ENCODE data around the gene TSR3.
"Not testable (repeated sequence)": the region's sequence is repeated elsewhere in the genome, so short reads cannot be mapped to it uniquely, and the experiment has no call there.

Gene TSR3

GRCh38 chr16:1335996-1336395 is 15.7 kb downstream of the TSR3 start:
- no peak for DNase-seq

GRCh38 chr16:1335211-1335971 is 16.3 kb downstream of the TSR3 start:
- DNase-seq: no peak

- no peak for DNase-seq
These were observed 16.9 kb downstream of the TSR3 start for GRCh38 chr16:1334739-1335138.

- no peak for DNase-seq
These were observed 17.6 kb downstream of the TSR3 start for GRCh38 chr16:1333854-1334700.

GRCh38 chr16:1333149-1333812 is 18.4 kb downstream of the TSR3 start, which contains the start of gene BAIAP3:
BAIAP3 (plus strand) TSS chr16:1333645; CDS start chr16:1338550, 4,905 bp downstream.
- no peak for DNase-seq

GRCh38 chr16:1332618-1333148 is 19.0 kb downstream of the TSR3 start:
- DNase-seq: no peak

GRCh38 chr16:1331712-1332617 is 19.7 kb downstream of the TSR3 start:
- peak; percentile 21 for DNase-seq

- DNase-seq: no peak
These were observed 20.6 kb downstream of the TSR3 start for GRCh38 chr16:1330931-1331711.

- DNase-seq: no peak
These were observed 21.3 kb downstream of the TSR3 start for GRCh38 chr16:1330260-1330914.

GRCh38 chr16:1328961-1329360 is 22.7 kb downstream of the TSR3 start:
- DNase-seq: not testable (repeated sequence)

GRCh38 chr16:1328136-1328535 is 23.5 kb downstream of the TSR3 start:
- DNase-seq: not testable (repeated sequence)

GRCh38 chr16:1327619-1327947 is 24.1 kb downstream of the TSR3 start:
- no peak for DNase-seq

- DNase-seq: no peak
These were observed 24.6 kb downstream of the TSR3 start for GRCh38 chr16:1326946-1327618.

- DNase-seq: no peak
These were observed 25.3 kb downstream of the TSR3 start for GRCh38 chr16:1326391-1326790.

GRCh38 chr16:1325673-1326371 is 25.9 kb downstream of the TSR3 start:
- DNase-seq: no peak

GRCh38 chr16:1325261-1325660 is 26.4 kb downstream of the TSR3 start:
- DNase-seq: no peak

GRCh38 chr16:1324286-1324826 is 27.3 kb downstream of the TSR3 start:
- DNase-seq: no peak

GRCh38 chr16:1323296-1324239 is 28.1 kb downstream of the TSR3 start:
- no peak for DNase-seq
